ENCODE data around the gene DALRD3. TPM values are rescaled to one million over a fixed set of nuclear protein-coding genes. Genes with fewer than 3 reads are reported as not detected.

DALRD3 gene
- total and polyA plus RNA-seq, 2 of the 8 experiments (the other 6 are each of a cell fraction or from before 2014, with no cell fraction given), result 30.4 to 86.5 TPM

- no peak for TF ChIP-seq SUZ12 (IDR thresholded peaks at IDR 0.05; ENCODE audit: low read length)
- peak; percentile 33; the same call in 1 of the 2 replicates for TF ChIP-seq KDM5A (IDR thresholded peaks at IDR 0.05; ENCODE audit: low read length)
- TF ChIP-seq USF2 (IDR thresholded peaks at IDR 0.05; ENCODE audit: low read length), result no peak
- no peak for TF ChIP-seq POLR2AphosphoS5 (IDR thresholded peaks at IDR 0.05; ENCODE audit: low read depth, low read length)
- TF ChIP-seq CREB1 (IDR thresholded peaks at IDR 0.05), result peak; percentile 95
- peak; percentile 65; the same call in 1 of the 2 replicates for TF ChIP-seq ATF2 (IDR thresholded peaks at IDR 0.05; ENCODE audit: low read length)
- peak; percentile 10; the same call in 1 of the 2 replicates for TF ChIP-seq BACH1 (IDR thresholded peaks at IDR 0.05; ENCODE audit: low read length)
- TF ChIP-seq EP300 (IDR thresholded peaks at IDR 0.05; ENCODE audit: borderline replicate concordance in 1 of 2, low read depth in 2 of 2, low read length in 2 of 2), result no peak
- TF ChIP-seq RXRA (IDR thresholded peaks at IDR 0.05; ENCODE audit: insufficient read depth, low read depth, low read length), result no peak
Measured at GRCh38 chr3:49017971-49018706, at the start of gene DALRD3 (continued).
